ENCODE data around the gene TNS3.

Gene TNS3

DNA sequence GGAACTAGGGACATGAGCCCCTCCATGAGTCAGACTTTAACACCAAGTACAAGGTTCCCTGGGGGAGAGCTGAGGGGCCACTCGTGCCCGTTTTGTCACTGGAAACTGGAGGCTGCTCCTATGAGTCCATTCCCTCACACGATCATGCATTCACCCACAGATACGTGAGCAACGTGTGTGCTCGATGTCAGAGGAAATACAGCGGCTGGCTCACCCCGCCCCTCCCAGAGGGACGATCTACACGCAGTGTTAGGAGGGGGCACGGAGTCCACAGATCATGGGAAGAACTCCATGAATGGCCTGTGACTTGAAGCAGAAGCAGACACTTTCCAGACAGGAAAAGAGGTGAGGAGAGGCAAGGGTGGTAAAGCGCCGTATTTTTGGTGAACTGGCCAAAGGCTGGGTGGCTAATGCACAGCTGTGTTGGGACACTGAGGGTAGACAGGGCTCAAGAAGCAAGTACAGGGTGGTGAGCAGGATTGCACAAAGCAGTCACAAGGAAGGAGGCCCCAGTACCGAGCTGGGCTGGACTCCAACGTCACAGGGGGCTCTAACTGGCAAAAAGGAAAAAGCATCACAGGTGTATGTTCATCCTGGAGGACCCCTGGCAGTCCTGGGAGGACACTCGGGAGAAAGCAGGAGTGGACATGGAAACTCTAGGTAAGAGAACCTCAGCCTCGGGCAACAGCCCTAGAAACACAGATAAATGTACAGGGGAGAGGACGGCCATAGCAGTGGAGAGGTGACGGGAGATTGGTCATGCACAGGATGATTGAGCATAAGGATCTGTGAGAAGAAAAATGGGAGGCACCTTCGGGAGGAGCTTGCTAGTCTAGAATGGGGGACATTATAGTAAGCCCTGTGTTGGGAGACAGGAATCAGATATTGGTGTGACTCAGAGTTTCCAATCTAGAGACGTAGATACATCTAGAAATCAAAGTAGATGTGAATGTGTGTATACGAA is 41.2 kb downstream of the TNS3 start:
- no peak for DNase-seq (ENCODE audit: low read depth)

DNA sequence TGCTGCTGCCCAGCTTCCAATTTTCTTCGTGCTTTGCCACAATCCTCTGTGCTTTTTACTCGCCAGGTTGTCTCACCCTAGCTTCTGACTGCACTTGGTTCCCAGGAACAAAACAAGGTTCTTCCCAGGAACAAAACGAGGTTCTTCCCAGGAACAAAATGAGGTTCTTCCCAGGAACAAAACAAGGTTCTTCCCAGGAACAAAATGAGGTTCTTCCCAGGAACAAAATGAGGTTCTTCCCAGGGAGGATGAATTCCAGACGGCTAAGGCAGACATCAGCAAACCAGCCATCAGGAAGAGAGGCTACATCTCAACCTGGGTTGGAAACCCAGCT is 41.9 kb downstream of the TNS3 start:
- DNase-seq (ENCODE audit: low read depth) = no peak

DNA sequence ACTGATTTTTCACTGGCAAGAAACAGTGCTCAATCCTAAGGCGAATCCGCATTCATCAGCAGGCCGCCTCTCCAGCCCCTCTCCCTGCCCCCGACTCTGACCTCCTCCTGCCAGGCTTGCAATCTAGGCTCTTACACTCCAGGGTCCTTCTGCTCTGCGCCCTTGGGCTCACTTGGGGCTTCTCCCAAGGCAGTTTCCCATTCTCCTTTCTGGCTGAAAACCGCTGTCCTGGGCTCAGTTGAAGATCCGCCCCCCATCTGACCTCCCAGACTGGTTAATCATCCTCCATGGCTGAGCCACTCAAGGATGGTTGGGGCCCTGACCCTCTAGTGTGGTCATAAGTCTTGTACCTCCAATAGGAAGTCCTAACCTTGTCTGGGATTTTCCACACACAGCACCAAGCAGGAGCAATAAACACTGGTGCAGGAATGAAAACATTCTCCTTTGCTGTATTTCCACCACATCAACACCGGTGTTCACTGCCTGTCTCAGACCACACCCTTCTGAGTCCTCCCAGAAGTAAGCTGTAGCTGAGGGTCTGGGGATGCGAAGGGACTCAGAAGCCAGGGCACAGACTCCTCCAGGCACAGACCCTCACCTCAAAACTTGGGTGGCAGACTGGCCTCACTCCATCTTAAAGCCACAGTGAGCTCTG is 42.4 kb downstream of the TNS3 start:
- DNase-seq (ENCODE audit: low read depth) = no peak

DNA sequence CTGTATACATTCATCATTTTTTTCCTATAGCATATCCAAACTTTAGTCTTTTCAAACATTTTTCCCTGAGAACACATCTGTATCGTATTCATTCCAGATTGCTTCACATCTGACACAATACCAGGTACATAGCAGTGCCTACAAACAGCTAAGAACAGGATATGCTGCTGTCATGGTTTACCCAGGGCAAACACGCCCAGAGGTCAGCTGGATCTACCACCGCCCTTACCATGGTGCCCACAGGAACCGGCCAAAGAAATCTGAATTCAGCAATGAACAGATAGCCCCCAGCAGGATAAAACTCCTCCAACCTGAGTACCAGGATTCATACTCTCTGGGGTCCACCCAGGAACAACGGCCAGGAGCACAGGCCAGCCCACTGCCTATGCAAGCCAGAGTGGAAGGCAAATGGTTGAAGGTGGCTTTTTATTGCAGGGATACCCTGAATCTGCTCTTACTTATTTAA is 43.0 kb downstream of the TNS3 start:
- DNase-seq (ENCODE audit: low read depth) = no peak

DNA sequence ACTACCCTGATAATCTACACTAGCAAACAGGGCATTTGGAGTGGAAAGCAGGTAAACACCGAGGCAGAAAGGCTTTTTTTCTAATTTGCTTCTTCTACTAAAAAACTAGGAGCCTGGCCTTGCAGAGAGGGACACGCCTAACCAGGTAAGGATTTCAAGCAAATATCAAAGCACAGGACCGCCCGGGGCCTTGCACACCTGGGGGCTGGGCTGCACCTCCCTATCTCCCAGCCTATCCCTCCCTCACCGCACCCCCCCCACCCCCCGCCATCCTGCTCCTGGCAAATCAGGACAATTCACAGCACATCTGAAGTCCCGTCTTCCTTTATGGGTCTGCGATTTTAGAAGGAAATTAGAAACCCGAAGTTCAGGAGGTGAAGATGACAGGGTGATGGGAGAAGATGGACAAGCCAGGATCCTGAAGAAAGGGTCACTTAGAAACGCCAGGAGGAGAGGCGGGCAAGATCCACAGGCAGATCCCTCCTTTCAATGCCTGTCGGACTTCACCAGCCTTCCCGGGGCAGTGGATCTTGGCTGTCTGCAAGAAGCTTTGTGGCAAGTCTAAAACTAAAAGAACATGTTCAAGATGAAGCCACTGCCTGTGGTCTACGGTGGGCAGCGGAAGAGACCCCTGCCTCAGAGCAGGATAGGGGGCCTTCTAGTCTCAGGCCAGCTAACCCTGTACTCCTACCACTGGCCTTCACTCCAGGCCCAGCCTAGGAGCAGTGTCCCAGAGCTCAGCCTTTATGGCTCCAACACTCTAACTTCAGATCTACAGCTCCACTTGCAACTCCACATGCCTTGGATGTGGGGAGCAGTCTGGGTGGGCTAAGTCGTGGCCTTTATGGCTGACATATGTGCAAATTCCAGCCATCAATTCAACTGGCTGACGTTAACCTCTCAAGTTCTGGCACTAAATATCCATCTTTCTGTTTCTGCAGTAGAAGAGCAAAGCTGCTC is 43.9 kb downstream of the TNS3 start:
- DNase-seq (ENCODE audit: low read depth) = no peak

DNA sequence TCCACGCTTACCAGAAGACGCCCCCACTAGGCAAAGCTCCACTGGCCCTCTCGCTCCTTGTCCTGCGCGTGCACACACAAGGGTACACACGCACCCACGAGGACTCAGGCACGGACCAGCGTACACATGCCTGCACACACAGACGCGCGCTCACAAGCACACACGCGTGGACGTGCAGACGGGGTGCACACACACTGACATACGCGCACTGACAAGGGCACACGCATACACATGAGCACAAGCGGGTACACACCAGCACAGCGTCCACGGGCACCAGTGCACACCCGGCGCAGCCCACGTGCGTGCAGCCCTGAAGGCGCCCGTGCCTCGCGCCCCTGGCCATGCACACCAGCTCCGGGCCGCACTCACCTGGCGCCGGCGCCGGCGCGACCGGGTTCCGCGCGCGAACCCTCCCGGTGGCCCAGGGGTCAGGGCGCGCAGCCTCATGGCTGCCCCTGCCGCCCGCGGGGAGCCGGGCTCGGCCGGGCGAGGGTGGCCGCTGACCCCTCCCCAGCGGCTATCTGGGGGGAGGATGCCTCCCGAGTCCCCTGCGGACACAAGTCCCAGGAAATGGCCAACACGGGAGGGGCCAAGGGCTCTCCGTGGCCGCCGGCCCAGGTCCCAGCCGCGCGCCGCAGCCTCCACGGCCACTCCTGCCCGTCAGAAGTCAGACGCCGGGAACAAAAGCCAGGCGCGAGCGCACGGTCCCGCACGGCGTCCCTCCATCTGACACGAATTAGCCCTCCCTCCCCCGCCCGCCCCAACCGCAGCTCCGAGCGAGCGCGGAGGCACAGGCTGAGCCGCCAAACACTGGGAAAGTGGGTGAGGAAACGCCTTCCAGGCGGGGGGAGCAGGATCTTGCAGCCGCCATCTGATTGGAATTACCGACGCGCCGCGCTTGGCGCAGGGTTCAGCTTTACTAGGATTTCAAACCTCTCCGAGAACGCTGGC is 45.0 kb downstream of the TNS3 start:
- DNase-seq (ENCODE audit: low read depth) = no peak

DNA sequence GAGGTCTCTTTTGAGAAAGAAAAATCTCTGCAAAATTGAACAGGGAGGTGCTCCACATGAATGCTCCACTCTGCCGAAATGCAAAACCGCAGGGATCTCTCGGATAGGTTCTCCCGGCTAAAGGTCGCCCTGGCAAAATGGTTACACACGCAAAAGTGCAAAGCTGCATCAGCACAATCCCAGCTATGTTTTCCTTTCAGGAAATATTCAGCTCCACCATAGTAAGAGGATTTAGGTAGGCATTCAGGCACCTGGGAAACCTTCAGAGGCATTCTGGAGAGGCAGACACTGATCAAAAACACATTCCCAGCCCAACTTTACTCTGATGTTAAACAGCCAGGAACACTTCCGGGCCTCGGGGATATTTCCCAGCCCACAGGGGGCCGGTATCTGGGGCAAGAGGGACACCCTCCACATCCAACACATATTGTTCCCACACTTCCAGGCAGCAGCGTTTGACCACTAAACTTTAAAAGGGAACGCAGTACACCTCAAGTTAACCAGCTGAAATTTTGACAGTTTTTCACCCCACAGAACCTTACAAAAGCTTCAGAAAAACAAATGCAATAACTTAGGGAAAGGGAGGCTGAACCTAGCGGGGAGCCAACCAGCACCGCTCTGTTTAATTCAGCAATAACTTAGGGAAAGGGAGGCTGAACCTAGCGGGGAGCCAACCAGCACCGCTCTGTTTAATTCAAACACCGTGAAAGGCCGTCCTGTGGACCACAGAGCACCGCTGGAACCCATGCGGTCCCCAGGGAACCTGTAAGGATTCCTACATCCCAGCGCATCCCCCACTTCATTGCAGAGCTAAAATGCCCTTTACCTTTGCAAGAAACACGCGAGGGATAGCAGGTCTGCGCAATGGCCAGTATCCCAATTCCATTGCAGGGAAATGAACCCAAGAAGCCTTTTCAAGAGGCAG is 45.9 kb downstream of the TNS3 start:
- no peak for DNase-seq (ENCODE audit: low read depth)

DNA sequence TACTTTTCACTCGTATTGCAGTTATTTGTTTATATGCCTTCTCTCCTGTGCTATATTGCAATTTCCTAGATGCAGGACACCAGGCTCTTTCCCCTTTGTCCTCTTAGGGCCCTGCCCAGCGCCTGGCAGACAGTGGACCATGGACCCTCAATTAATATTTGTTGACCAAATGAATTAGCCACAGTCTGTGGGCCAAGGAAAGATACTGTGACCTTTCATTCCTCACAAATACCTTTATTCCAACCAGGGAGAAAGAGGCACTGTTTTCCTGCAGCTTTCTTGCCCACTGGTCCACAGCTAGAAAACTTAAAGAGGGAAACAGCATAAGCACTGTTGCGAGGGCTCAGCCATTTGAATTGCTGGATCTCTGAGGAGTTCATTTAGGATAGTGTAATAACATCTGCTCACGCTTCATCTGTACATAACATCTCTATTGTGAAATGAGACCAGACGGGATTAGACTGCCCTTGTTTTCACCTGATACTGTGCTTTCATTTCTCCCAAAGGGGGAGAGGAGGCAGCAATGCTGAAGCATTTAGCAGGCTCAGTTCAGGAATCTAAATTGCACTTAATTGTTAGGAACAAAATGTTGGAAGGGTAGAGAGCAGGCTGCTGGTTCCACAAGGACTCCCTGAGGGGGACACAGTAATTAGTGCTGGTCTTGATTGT is 46.7 kb downstream of the TNS3 start:
- DNase-seq (ENCODE audit: low read depth) = no peak

DNA sequence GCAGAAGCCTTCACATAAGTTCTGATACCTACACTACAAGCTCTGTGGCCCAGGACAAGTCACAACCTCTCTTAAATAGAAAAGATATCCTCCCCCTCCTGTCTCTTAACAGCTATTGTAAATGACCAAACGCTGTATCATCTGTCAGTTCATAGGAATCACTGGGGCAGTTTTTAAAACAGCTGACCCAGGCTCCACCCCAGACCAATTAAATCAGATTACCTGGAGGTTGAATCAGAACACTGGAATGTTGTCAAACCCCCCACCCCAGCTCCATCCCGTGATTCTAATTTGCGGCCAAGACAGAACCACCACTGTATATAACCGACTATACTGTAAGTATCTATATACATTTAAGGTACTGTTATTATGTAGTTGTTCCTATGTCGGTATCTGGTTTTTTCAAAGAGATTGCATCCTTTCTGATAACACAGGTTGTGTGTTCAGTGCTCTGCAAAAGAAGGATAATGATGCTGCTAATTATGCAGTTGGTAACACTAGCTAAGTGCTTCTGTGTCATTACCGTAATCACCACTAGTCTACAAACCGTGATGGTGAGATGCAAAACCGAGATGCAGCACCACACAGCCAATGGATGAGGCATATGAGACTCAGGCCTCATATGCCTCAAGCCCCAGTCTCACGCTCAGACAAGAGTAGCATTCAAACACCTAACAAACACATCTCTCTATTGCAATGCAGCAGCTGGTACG is 47.4 kb downstream of the TNS3 start:
- DNase-seq (ENCODE audit: low read depth) = no peak

DNA sequence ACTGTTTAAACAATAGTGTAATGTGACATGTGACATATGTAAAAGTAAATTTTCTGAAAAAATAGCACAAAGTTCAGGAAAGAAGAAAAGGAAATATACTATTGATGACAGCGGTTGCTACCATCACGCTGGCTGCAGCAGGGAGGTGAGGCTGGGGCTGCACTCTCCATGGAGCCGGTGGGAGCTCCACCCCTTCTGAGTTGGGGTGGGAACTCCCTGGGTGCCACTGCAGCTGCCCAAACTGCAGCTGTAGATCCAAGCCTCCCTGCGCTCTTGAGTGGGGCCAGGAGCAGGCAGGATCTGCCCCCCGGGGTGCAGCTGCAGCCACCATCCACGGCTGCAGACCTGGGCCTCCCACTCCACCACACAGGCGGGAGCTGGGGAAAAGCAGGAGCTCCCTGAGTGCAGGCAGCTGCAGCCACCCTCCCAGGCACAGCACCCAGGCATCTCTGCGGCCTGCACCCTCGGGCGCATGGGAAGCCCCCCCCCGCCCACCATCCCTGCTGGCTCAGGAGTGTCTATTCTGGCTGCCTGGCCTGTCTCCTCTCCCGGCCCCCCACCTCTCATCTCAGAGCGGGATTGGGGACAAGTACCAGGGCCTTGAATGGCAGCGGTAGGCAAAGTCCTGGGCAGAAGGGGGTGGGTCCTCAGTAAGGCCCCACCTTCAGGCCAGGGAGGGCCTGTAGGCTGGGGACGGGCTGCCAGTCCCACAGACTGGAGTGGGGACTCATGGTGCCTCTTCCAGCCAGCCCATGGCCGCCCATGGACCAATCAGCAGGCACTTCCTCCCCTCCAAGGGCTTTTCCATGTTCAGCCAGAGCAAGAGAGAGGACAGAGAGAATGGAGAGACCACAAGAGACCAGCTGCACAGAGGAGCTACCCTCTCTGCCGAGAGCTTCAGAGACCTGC is 50.1 kb downstream of the TNS3 start:
- no peak for DNase-seq (ENCODE audit: low read depth)

DNA sequence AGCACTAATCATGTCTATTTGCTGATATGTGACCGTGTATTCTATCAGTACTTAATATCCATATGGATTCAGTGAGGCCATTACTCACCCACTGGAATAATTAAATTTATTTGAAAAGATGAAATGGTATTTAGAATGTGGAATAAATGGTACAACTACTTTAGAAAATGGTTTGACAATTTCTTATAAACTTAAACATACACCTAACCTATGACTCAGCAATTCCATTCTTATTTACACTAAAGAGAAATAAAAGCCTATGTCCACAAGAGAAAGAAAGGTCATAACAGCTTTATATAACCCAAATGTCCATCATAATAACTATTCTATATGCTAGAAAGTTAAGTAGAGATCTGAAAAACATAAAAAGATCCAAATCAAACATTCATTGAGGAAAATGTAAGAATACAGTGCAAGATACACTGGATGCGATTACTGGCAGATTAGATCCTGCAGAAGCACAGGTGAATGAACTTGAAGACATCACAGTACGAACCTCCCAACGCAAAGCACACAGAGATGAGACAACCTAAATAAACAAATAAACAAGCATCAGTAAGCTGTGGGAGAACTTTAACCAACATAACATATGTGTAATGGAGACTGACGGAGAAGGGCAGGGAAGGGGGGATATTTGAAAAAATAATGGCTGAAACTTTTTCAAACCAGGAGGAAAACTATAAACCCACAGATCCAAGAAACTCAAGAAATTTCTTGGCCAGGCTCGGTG is 51.9 kb downstream of the TNS3 start:
- DNase-seq (ENCODE audit: low read depth) = no peak

DNA sequence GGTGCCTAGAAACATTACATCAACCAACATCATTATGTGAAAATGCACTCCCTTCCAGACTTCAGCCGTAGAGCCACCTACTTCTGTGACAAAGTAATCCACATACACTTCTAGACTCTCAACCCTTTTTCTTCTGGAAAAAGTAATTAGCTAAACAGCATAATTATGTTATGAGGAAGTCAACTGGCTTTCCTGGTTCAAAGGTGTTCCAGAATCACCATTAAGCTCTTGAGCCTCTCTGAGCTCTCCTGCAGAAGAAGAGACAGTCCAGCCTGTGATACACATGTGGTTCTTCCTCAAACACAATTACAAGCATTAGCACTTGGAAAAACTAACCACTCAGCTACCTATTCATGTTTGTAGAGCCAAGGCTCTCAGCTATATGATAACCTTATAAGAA is 52.5 kb downstream of the TNS3 start:
- no peak for DNase-seq (ENCODE audit: low read depth)

DNA sequence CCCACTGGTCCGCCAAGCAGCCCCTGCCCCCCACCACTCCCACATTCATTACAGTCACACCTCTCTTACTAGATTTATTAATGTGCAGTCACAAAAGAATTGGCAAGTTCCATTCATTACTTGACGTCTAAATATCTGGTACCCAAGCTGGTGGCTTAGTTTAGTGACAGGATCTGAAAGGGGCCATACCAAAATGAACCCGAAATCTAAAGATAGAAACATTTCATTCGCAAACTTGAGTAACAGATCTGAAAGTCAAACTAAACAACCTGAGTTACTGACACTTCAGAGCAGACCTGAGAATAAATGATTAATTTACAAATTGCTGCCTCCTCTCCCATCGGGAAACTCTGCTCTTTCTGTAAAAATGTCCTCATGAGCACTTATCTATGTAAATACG is 53.4 kb downstream of the TNS3 start:
- DNase-seq (ENCODE audit: low read depth) = no peak

DNA sequence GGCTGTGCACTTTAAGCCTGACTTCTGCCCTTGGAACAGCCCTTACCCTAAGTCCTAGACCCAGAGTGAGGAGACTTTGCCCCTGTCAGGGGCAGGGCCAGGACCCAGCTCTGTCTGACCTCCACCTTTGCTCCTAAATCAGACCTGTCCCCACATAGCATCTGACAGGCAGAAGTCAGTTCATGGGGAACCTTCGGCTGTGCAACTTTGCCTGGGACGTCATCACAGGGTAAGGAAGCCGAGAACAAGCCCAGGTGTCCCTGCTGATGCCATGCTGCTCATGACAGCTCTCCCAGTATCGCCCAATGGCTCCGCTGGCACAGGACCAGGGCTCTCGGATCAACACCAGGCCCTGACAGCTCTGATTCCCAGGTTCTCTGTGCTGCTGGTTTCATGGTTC is 55.4 kb downstream of the TNS3 start:
- no peak for DNase-seq (ENCODE audit: low read depth)

DNA sequence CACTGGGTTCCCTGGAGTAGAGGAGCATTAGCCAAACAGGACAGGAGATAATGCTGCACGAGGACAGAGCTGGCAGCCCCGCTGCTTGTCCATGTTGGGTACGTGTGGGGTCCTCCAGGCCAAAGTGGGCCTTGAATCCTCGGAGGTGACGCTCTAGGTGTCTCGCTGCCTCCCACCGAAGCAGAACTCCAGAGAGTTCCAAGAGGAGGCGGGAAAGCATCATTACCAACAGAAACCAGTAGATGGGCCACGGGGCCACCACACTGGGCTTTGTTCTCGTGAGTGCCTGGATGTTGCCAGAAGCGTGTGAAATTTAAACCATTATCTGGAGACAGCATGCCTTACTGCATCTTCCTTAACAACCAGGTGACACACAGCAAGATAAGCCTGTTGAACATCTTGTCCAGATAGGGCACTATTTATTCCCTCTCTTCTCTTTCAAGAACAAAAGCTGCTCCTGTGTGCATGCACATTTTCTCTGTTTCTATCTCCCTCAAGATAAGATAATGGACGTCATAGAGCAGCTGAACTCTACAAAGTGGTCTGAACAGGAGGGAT is 56.8 kb downstream of the TNS3 start:
- DNase-seq (ENCODE audit: low read depth) = no peak

DNA sequence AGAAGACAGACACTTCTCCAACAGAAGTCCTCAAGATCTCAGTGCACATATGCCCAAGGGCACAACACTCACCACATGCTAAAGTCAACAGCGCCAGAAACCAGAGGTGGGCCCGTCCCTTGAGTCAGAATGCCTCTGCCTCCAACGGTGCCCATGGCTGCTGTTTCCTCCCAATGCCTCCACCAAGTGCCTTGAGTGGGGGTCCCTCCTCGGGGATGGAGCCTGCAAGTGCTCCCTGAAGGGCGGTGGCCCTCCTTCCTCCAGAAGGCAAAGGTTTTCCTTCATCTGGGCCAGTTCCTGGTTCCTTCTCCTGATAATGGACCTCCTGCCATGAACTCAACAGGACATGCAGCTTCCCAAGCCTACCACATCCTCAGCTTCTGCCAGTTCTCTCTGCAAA is 58.5 kb downstream of the TNS3 start:
- no peak for DNase-seq (ENCODE audit: low read depth)

Measured in CMK (cell line).